ENCODE measurements around the gene JMJD4.
"Not testable (repeated sequence)": the region's sequence is repeated elsewhere in the genome, so short reads cannot be mapped to it uniquely, and the experiment has no call there.

JMJD4 gene

GRCh38 chr1:227733309-227733705, 1.8 kb downstream of the JMJD4 start:
- no peak for FAIRE-seq
- DNase-seq (ENCODE audit: low spot score) = no peak

DNA sequence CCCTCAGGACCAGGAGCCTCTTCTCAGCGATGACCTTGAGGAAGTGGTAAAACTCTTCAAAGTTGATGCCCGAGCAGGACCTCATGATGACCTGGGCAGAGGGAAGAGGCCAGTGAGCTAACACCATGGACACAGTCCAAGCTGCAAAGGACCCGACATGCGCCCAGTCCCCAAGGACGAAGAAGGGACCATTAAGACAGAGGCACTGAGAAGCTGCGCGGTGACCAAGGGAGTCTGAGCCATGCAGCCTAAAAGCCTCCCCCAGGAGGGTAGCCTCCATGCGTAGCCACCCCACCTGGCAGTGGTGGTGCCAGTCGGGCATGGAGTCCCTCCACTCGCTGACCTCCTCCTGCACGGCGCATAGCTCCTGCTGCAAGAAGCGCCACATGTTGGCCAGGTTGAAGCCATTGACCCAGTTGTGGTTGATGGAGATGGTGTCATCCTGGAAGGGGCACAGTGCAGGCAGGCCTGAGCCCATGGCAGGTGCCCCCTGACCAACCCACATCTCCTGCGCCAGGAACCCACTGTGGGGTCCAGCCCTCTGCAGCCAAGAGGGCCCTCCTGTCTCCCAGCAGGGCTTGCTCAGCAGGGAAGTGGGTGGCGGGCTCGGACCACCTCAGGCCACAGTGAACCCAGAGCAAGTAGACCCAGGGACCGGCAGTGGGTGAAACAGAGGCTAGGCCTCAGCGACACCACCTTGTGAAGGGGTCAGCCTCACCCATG, 2.4 kb downstream of the JMJD4 start:
- DNase-seq (ENCODE audit: low spot score) (no peak), FAIRE-seq (no peak)

GRCh38 chr1:227731696-227732585, 3.2 kb downstream of the JMJD4 start:
- DNase-seq (ENCODE audit: low spot score) = no peak
- FAIRE-seq = no peak

GRCh38 chr1:227731241-227731677, 3.8 kb downstream of the JMJD4 start:
- FAIRE-seq (no peak), DNase-seq (ENCODE audit: low spot score) (no peak)

DNA sequence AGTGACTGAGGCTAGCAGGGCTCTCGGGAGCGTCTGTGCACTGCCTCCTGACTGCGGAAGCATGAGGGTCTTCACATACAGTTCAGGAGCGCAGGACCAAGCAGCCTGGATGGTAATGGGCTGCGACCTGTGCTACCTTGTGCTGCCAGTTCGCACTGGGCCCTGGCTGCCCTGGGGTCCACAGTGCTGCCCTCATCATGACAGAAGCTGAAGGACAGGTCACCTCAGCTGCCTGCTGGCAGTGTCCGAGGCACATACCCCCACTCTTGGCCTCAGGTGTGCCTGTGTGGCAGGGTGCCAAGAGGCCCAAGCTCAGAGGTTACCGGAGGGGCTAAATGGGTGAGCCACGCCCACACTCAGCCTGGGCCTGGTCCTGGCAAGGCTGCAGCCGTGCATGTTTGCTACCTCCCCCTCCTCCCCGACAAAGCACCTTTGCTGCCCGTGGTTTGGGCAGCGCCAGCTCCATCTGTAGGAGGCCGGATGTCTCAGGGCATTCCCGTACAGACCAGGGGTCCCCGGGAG, 4.4 kb downstream of the JMJD4 start:
- FAIRE-seq (no peak), DNase-seq (ENCODE audit: low spot score) (no peak)

DNA sequence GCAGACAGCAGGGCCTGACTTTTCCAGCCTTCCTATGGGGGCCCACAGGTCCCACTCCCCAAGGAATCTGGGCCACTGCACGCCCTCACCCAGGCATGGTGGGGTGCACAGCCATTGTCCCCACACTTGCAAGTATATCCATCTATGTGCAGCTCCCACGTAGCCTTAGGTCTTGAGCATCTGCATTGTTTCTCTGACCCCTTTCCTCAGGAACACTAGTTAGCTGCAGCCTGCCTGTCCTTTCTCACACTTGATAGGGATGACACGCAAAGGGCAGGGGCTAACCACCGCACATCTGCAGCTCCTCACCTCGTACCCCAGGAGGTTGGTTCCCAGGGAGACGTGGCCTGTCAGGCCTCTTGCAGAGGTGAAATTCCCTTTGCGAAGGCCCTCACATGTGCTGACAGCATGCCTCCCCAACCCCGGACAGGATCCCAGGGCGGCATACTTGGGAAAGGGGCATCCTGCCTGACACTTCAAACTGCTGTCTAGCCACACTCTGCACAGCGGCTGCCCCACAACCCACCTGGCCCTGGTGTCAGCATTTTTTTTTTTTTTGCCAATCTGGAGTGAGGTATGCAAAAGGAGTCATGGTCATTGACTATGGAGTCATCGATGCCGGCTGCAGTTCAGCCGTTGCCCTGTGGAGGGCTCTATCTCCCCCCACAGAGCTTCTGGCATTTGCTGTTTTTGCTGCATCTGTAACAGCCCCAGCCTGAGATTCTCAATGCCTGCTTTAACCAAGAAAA, 5.0 kb downstream of the JMJD4 start:
- DNase-seq (ENCODE audit: low spot score) (peak; percentile 28), FAIRE-seq (no peak)

DNA sequence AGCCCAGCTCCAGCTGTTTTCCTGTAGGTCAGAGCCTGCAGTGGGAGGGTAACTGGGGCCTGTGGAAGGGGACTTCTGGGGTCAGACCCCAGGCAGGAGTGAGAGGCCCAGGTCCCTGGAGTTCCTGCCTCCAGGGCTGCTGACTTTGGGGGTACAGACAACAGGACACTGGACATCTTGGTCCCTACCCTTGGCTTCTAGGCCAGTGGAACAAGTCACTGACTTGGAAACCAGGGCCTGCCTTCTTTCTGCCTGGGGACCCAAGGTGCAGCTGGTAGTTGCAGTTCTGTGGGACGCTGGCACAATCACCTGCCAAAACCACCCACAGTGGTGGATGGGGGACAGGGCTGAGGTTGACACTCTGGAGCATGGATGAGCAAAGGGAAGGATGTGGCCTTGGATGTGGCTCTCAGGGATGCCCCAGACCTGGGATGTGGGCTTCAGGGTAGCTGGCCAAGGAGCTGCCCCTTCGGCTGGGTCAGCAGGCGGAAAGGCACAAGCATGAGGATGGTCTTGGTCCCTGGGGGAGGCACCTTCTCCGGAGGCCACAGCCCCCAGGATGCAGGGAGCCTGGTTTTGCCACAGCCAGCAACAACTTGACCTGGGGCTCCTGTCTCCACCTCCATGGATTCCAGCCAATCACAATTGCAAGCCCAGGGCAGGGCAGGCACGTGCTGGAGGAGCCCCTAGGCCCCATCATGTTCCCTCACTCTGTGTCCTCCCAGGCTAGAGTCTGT, 5.8 kb downstream of the JMJD4 start:
- FAIRE-seq (no peak), DNase-seq (ENCODE audit: low spot score) (no peak)

- DNase-seq (ENCODE audit: low spot score) (no peak), FAIRE-seq (no peak)
Observed at GRCh38 chr1:227728892-227729143, 6.3 kb downstream of the JMJD4 start.

GRCh38 chr1:227728059-227728891, 6.8 kb downstream of the JMJD4 start:
- peak; percentile 85 for FAIRE-seq
- peak; percentile 78 for DNase-seq (ENCODE audit: low spot score)

DNA sequence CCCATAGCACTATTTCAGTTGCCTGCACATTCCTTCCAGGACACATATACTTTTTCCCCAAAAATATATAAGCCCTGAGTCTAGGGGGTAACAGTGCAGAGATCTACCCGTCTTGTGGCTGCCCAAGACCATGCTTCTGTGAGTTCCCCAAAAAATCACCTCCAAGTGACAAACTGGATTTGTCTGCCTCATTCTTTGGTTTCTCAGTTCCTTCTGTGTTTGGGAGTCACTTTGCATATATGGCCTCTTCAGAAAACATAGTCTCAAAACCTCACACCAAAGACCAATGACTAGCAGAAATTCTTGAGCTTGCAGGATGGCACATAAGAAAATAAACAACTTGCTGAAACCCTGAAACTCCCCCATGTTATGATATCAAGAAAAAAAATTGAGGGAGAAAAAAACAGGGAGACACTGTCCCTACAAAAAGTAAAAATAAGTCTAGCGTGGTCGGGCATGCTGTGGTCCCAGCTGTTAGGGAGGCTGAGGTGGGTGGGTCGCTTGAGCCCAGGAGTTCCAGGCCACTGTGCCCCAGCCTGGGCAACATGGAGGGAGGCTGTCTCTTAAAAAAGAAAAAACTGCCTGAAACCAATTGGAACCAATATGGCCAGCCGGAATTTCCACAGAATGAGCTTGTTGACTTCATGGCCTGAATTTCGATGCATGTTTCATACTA, 8.0 kb downstream of the JMJD4 start:
- DNase-seq (ENCODE audit: low spot score) = no peak
- no peak for FAIRE-seq

DNA sequence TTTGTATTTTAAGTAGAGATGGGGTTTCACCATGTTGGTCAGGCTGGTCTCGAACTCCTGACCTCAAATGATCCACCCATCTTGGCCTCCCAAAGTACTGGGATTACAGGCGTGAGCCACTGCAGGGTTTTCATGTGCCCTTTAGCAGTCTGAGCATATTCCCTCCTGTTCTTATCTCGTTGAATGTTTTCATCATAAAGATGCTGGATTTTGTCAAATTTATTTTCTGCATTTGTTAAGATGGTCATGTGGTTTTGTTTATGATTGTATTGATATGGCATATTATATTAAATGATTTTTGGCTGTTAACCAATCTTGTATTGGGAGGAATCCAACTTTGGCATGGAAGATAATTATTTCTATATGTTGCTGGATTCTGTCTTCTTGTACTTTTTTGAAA, 8.8 kb downstream of the JMJD4 start:
- no peak for FAIRE-seq
- no peak for DNase-seq (ENCODE audit: low spot score)

- DNase-seq (ENCODE audit: low spot score) = no peak
- no peak for FAIRE-seq
Observed at GRCh38 chr1:227725046-227725445, 10.1 kb downstream of the JMJD4 start.

DNA sequence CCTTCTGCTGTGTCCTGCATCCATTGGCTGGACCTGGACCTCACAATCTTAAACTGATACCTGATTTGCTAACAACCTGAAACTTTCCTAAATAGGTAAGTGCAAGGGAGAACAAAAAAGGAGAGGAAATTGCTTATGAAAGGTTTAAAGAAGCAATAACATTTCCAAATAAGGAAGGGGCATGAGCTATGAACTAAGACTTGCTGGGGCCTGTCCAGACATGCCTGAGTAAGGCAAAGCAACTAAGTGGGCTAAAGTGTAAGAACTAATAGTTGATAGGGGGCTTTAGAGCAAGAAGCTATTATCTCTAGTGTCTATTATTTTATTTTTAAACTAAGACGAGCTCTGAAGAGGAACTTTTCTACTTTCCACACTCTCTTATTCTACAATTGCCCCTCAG, 11.6 kb downstream of the JMJD4 start:
- FAIRE-seq (no peak), DNase-seq (ENCODE audit: low spot score) (no peak)

GRCh38 chr1:227718932-227719331, 16.2 kb downstream of the JMJD4 start:
- FAIRE-seq (no peak), DNase-seq (ENCODE audit: low spot score) (no peak)

DNA sequence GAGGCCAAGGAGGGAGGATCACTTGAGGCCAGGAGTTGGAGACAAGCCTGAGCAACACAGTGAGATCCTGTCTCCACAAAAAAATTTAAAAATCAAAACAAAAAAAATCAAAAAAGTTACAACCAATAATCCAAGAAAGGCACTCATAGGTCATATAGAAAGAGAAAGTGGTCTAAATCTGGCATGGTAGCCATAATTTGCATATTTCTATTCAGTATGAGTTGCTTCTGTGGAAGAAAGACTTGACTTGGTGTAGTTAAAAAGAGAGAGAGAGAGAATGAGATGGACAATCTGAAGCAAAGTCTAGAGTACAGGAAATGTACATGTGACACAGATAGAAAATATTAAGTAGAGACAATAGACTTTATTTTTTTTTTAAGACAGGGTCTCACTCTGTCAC, 22.5 kb downstream of the JMJD4 start:
- FAIRE-seq (no peak), DNase-seq (ENCODE audit: low spot score) (no peak)

GRCh38 chr1:227710474-227710873, 24.6 kb downstream of the JMJD4 start:
- DNase-seq (ENCODE audit: low spot score); FAIRE-seq: not testable (repeated sequence)

GRCh38 chr1:227709451-227709850, 25.7 kb downstream of the JMJD4 start:
- DNase-seq (ENCODE audit: low spot score) (no peak), FAIRE-seq (no peak)

DNA sequence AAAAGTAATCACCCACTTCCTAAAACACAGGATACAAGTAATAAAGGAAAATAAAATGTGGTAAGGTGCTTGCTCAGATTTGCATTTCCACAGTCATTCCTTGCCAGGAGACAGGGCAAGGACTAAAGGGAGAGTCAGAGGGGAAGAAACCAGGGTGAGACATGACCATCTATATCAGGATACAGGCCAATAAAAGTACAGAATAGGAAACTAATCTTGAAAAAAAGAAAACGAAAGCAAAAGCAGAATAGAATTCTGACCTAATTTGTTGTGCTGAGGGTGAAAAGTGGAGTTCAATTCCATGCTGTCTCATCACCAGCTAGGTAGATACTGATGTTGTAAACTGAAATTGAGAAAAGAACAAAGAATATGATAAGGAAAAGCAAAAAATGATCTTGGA, 27.3 kb downstream of the JMJD4 start:
- FAIRE-seq (no peak), DNase-seq (ENCODE audit: low spot score) (no peak)

GRCh38 chr1:227701631-227702030, 33.5 kb downstream of the JMJD4 start:
- not testable (repeated sequence) for DNase-seq (ENCODE audit: low spot score); FAIRE-seq

Data from RCC 7860 (cell line).